ENCODE data around the gene TRPV4. TPM values are rescaled to one million over a fixed set of nuclear protein-coding genes. Genes with fewer than 3 reads are reported as not detected.

Gene TRPV4
- total RNA-seq, 1 donor from 2014 or later = 1.7 TPM

DNA sequence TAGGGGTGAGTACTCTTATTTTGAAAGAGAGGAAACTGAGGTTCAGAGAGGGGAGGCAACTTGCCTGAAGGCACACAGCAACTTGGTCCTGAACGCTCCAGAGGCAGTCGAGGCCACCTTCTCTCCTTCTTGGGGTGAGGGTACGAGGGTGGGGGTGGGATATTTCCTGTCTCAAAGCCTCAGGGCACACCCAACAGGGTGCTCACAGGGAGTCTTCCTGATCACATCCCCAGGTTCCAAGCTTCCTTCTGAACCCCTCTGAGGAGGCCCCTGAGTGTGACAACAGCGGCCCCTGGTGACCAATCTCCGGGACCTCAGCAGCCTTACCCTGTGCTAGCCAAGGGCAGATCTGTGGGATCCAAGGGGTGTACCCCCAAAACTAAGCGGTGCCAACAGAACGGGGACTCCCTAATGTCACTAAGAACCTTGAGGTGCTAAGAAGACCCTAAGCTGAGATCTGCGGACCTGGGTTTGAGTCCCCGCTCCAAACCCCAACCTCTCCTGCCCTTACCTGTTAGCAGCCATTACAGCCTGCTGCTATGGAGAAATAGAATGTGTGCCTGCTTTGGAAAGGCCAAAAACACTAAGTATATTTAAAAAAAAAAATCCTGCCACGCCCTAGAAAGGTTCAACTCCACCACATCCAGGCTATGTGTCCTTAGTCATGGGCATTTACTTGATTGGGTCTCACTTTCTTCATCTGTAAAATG is 57.9 kb downstream of the TRPV4 start:
- H3K27me3 ChIP-seq (ENCODE audit: control insufficient read depth, insufficient read depth, low read length) = peaks cover 2% of the 10 kb centered on the region
- H3K4me3 ChIP-seq (ENCODE audit: low read depth, low read length) = no peak overlapping the region
- no peaks in the 10 kb centered on the region for H3K36me3 ChIP-seq (ENCODE audit: control insufficient read depth, insufficient read depth, low read length)
- DNase-seq (ENCODE audit: low read depth) = peak; percentile 9
- TF ChIP-seq, protein P1, sequence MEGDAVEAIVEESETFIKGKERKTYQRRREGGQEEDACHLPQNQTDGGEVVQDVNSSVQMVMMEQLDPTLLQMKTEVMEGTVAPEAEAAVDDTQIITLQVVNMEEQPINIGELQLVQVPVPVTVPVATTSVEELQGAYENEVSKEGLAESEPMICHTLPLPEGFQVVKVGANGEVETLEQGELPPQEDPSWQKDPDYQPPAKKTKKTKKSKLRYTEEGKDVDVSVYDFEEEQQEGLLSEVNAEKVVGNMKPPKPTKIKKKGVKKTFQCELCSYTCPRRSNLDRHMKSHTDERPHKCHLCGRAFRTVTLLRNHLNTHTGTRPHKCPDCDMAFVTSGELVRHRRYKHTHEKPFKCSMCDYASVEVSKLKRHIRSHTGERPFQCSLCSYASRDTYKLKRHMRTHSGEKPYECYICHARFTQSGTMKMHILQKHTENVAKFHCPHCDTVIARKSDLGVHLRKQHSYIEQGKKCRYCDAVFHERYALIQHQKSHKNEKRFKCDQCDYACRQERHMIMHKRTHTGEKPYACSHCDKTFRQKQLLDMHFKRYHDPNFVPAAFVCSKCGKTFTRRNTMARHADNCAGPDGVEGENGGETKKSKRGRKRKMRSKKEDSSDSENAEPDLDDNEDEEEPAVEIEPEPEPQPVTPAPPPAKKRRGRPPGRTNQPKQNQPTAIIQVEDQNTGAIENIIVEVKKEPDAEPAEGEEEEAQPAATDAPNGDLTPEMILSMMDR (IDR thresholded peaks at IDR 0.05; ENCODE audit: insufficient read depth, low read length, poor library complexity, severe bottlenecking) = peak; percentile 96

DNA sequence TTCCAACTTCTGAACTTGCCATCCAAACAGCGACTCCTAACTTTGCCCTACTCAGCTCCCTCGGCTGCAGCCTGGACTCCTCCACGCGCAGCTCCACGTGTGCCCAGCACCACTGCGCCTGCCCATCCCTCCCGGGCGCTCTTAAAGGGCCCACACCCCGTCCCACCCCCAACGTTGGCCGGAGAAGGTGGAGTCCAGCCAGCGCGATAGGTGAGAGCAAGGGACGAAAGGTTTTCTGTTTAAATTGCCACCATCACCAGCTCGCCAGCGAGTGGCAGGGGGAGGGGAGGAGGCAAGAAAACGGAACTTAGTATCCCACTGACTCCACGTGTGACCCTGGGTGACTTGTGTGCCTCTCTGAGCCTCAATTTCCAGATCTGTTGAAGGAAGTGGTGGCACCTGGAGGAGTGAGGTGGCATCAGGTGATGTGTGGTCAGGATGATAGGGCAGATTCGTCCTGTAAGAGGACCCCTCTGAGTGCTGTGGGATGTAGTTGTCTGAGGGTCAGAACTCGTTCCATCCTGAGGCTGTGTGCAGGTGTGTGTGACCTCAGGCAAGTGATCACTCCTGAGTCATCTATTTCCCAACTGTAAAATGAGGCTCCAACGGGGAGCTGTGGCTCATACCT is 59.7 kb downstream of the TRPV4 start:
- peak; percentile 9 for DNase-seq (ENCODE audit: low read depth)
- Histone ChIP-seq H3K27me3 (ENCODE audit: control insufficient read depth, insufficient read depth, low read length) (peaks cover 2% of the 10 kb centered on the region), H3K36me3 (ENCODE audit: control insufficient read depth, insufficient read depth, low read length) (no peaks in the 10 kb centered on the region), H3K4me3 (ENCODE audit: low read depth, low read length) (no peak overlapping the region)
- TF ChIP-seq, protein P1 (IDR thresholded peaks at IDR 0.05; ENCODE audit: insufficient read depth, low read length, poor library complexity, severe bottlenecking) = no peak

DNA sequence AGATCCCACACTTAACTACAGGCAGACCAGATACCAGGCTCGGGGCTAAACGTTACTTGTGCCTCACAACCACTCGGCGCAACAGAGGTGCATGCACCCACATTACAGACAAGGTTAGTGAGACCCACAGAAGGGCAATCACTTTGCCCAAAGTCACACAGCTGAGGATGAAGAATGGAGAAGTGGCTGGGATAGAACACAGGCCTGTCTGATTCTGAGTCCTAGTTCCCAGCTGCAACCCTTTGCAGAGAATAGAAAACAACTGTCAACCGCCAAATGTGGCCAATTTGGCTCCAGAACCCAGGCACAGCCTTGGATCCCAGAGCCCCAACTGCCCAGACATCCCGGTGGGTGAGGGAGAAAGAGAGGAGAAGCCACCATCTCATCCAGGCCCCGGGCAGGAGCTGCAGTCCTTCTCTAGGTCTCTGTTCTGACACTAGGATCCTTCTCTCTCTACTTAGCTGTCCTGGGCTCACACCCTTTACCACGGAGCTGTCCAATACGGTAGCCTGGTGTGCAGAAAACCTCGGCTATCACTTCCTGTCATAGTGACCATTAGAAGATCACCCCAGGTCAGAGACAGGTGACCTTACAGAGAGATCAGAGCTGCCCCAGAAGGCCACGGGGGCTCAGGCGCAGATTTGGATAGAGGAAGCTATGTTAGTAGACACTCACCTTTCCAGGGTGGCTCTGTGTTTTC is 60.4 kb downstream of the TRPV4 start:
- no peak overlapping the region for H3K4me3 ChIP-seq (ENCODE audit: low read depth, low read length)
- DNase-seq (ENCODE audit: low read depth) = no peak
- no peaks in the 10 kb centered on the region for H3K36me3 ChIP-seq (ENCODE audit: control insufficient read depth, insufficient read depth, low read length)
- TF ChIP-seq, protein P1 (IDR thresholded peaks at IDR 0.05; ENCODE audit: insufficient read depth, low read length, poor library complexity, severe bottlenecking) = no peak
- H3K27me3 ChIP-seq (ENCODE audit: control insufficient read depth, insufficient read depth, low read length) = peaks cover 2% of the 10 kb centered on the region

DNA sequence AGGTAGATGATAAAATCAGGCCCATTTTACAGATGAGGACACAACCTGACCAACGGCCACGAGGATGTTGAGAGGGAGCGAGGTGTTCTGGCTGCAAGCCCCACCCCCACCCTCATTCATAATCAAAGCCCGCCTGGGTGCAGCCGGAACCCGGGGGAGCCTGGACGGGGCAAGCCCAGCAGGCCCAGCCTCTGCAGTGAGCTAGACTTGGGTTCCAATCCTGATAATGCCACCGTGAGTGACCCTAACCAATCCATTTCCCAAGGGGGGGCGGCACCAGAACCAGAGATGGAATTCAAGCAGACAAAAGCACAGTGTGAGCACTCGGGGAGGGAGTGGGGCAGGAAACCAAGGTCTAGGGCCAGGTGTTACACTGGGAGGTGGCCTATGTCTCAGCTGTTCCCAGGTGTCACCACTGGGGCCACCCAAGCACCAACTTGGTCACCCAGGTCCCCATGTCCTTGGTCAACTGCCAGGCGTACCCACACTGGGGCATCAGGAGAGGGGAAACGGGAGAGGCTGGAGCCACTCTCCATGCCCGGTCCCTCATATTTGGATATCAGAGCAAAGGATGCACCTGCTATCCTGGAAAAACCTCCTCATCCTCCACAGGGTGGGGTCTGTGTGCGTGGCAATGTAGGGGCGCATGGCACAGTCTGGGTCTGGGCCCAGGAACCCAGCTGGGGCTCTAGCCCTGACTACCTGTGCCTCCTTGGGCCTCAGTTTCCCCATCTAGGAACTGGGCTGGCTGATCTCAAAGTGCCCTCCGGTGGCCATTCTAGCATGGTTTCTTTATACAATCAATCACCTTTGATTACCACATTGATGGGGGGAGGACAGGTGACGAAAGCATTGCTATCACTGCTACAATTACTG is 61.2 kb downstream of the TRPV4 start:
- DNase-seq (ENCODE audit: low read depth) = no peak
- Histone ChIP-seq H3K4me3 (ENCODE audit: low read depth, low read length) (no peak overlapping the region), H3K36me3 (ENCODE audit: control insufficient read depth, insufficient read depth, low read length) (no peaks in the 10 kb centered on the region), H3K27me3 (ENCODE audit: control insufficient read depth, insufficient read depth, low read length) (peaks cover 2% of the 10 kb centered on the region)
- TF ChIP-seq, protein P1 (IDR thresholded peaks at IDR 0.05; ENCODE audit: insufficient read depth, low read length, poor library complexity, severe bottlenecking) = no peak

DNA sequence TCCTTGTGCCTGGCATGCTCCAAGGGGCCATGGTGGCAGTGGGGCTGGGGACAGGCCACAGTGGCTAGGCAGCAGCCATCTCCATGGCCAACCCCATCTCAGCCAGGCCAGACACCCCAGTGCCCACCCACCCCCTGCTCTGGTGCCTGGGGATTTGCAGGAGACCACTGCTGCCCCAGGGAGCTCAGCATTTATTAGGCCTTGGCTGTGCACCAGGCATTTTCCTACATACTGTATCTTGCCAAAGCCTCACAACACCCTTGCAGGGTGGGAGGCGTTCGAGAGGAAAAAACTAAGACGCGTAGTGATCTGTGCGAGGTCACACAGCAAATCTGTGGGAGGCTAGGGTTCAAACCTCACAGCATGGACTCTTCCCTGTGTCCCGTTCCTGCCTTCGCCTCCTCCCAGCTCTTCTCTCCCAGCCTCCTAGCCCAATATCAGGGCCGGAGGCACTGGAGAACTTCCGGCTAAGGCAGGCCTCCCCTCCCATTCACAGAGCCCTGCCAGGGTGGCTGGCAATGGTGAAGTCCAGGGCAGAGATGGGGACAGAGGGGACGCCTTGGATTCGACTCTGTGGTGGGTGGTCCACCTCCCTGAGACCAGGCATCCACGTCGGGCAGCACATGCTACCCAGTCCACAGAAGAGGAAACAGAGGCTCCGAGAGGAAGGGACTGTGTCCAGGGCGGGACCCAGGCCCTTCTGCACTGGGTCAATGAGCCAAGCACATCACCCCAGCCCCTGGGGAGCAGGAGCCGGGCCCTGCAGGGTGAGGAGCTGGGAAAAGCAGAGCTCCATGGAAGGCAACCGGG is 62.1 kb downstream of the TRPV4 start:
- Histone ChIP-seq H3K4me3 (ENCODE audit: low read depth, low read length) (no peak overlapping the region), H3K36me3 (ENCODE audit: control insufficient read depth, insufficient read depth, low read length) (no peaks in the 10 kb centered on the region), H3K27me3 (ENCODE audit: control insufficient read depth, insufficient read depth, low read length) (peaks cover 2% of the 10 kb centered on the region)
- DNase-seq (ENCODE audit: low read depth) = no peak
- TF ChIP-seq, protein P1 (IDR thresholded peaks at IDR 0.05; ENCODE audit: insufficient read depth, low read length, poor library complexity, severe bottlenecking) = no peak

All from kidney epithelial cell (primary cell).